Liver (tissue), 9 donors: ENCODE data around the gene NCK2. TPM values are rescaled to one million over a fixed set of nuclear protein-coding genes. Genes with fewer than 3 reads are reported as not detected.

Experiments
- DNase-seq: peaks from one replicate; pipeline ENCODE4 v3.0.0-alpha.2; 2017; ENCODE audit warnings: low spot score
- H3K27ac ChIP-seq, 2 donors: one replicate each; pipeline ENCODE4 v1.7.0; 2013; ENCODE audit warnings: inconsistent platforms in 2 of 2, low read length in 2 of 2, control low read depth in 1 of 2, low read depth in 1 of 2, mild to moderate bottlenecking in 1 of 2
- H3K27me3 ChIP-seq, 4 donors: one replicate each; pipeline versions ENCODE4 v1.6.1 to v1.7.0; 2013; ENCODE audit warnings: low read length in 3 of 4, inconsistent platforms in 1 of 4, mild to moderate bottlenecking in 1 of 4, moderate library complexity in 1 of 4; ENCODE audit not compliant: control insufficient read depth in 4 of 4, insufficient read depth in 4 of 4
- H3K36me3 ChIP-seq, 4 donors: one replicate each; pipeline versions ENCODE4 v1.6.1 to v1.7.0; 2013; ENCODE audit warnings: low read length in 3 of 4, mild to moderate bottlenecking in 3 of 4, low read depth in 1 of 4, moderate library complexity in 1 of 4; ENCODE audit not compliant: control insufficient read depth in 4 of 4, insufficient read depth in 3 of 4
- H3K4me1 ChIP-seq, 4 donors: one replicate each; pipeline versions ENCODE4 v1.6.1 to v1.7.0; 2013; ENCODE audit warnings: low read length in 3 of 4, mild to moderate bottlenecking in 3 of 4, moderate library complexity in 1 of 4; ENCODE audit not compliant: control insufficient read depth in 4 of 4, insufficient read depth in 4 of 4
- H3K4me3 ChIP-seq, 3 donors: one replicate each; pipeline versions ENCODE4 v1.6.1 to v1.7.0; 2013; ENCODE audit warnings: low read length in 3 of 3, control low read depth in 1 of 3, low read depth in 1 of 3, mild to moderate bottlenecking in 1 of 3
- H3K9ac ChIP-seq, 2 donors: one replicate each; pipeline ENCODE4 v1.7.0; 2013; ENCODE audit warnings: low read length in 2 of 2, mild to moderate bottlenecking in 2 of 2, moderate library complexity in 2 of 2, control low read depth in 1 of 2, low read depth in 1 of 2
- H3K9me3 ChIP-seq, 4 donors: one replicate each; pipeline versions ENCODE4 v1.6.1 to v1.7.0; 2013; ENCODE audit warnings: low read length in 3 of 4; ENCODE audit not compliant: control insufficient read depth in 4 of 4
- ATF3 ChIP-seq: IDR thresholded peaks from 2 replicates; pipeline ENCODE4 v1.6.1; 2016; ENCODE audit warnings: antibody characterized with exemption
- CTCF ChIP-seq: fragments of 150-350 bp; IDR thresholded peaks from 2 replicates; pipeline ENCODE4 v1.5.1; 2017; ENCODE audit warnings: improper control_type of control experiment, low read depth, low read length; ENCODE audit not compliant: missing input control
- FOXA1 ChIP-seq: IDR thresholded peaks from 2 replicates; pipeline ENCODE4 v1.6.1; 2016; ENCODE audit warnings: antibody characterized with exemption
- FOXA2 ChIP-seq: IDR thresholded peaks from 2 replicates; pipeline ENCODE4 v1.6.1; 2016; ENCODE audit warnings: antibody characterized with exemption
- GABPA ChIP-seq, 2 donors: IDR thresholded peaks in 1 of 2; conservative IDR thresholded peaks in 1 of 2; 2 replicates each; pipeline ENCODE4 v1.6.1; 2016; ENCODE audit warnings: antibody characterized with exemption in 2 of 2, mild to moderate bottlenecking in 1 of 2, moderate library complexity in 1 of 2
- HNF4G ChIP-seq: IDR thresholded peaks from 2 replicates; pipeline ENCODE4 v1.6.1; 2016; ENCODE audit warnings: antibody characterized with exemption
- JUND ChIP-seq, 2 donors: IDR thresholded peaks; 2 replicates each; pipeline ENCODE4 v1.6.1; 2016; ENCODE audit warnings: antibody characterized with exemption in 2 of 2
- NR2F2 ChIP-seq: IDR thresholded peaks from 2 replicates; pipeline ENCODE4 v1.6.1; 2016; ENCODE audit warnings: antibody characterized with exemption
- REST ChIP-seq: IDR thresholded peaks from 2 replicates; pipeline ENCODE4 v1.6.1; 2016; ENCODE audit warnings: antibody characterized with exemption, mild to moderate bottlenecking
- RXRA ChIP-seq, 2 donors: IDR thresholded peaks; 2 replicates each; pipeline ENCODE4 v1.6.1; 2017 to 2018; ENCODE audit warnings: antibody characterized with exemption in 2 of 2, mild to moderate bottlenecking in 1 of 2
- SP1 ChIP-seq: IDR thresholded peaks from 2 replicates; pipeline ENCODE4 v1.6.1; 2018; ENCODE audit warnings: antibody characterized with exemption, mild to moderate bottlenecking
- YY1 ChIP-seq: IDR thresholded peaks from 2 replicates; pipeline ENCODE4 v1.6.1; 2016; ENCODE audit warnings: antibody characterized with exemption, mild to moderate bottlenecking
- WGBS: extraction: QIAGEN DNeasy Blood & Tissue Kit; methylation state at CpG from one replicate; pipeline ENCODE4 v1.1.7; 2013; 5-methylcytosine and 5-hydroxymethylcytosine counted together
- polyA plus RNA-seq, 2 donors: library from polyadenylated mRNA; stranded (reverse) in 1 of 2; unstranded in 1 of 2; fragments of 200-250 nt in 1 of 2; fragments of >200 nt in 1 of 2; fragmentation: Nextera tagmentation in 1 of 2; extraction: Ambion mirVana in 1 of 2; gene quantifications; one replicate each; pipeline versions ENCODE4 v1.2.1 to v1.2.3, GENCODE V29; 2013 to 2015
- total RNA-seq, 2 donors: library from RNA; depleted of rRNA; stranded (reverse); fragments of >200 nt; gene quantifications; one replicate each; pipeline ENCODE4 v1.2.3, GENCODE V29; 2014
- donor health status: healthy.
- donor health status: healthy.
- donor health status: healthy.
- donor health status: healthy.
- donor health status: healthy.

The NCK2 gene
- total and polyA plus RNA-seq, 4 donors, result 3.4 to 15.0 (median 10.7) TPM

- no peak overlapping the region for H3K4me3 ChIP-seq
- no peak overlapping the region for H3K27ac ChIP-seq
- no peaks in the 10 kb centered on the region for H3K9me3 ChIP-seq
- H3K36me3 ChIP-seq, result no peaks in the 10 kb centered on the region
- 74% methylated on average over 7 of the region's 7 CpGs for WGBS
- no peak for DNase-seq
- no peaks in the 10 kb centered on the region for H3K27me3 ChIP-seq
- H3K9ac ChIP-seq, result no peak overlapping the region
- TF ChIP-seq YY1 (no peak), FOXA1 (no peak), HNF4G (no peak), FOXA2 (no peak), GABPA (IDR thresholded peaks at IDR 0.05 in 1 of 2, conservative IDR thresholded peaks at IDR 0.05 in 1 of 2) (no peak), NR2F2 (no peak), CTCF (no peak), SP1 (no peak), REST (no peak), JUND (IDR thresholded peaks at IDR 0.05) (no peak), RXRA (IDR thresholded peaks at IDR 0.05) (no peak)
- H3K4me1 ChIP-seq, result no peaks in the 10 kb centered on the region
Measured at GRCh38 chr2:105861200-105861599, 116.5 kb downstream of the NCK2 start.

GRCh38 chr2:105862843-105863242 lies 118.1 kb downstream of the NCK2 start:
- H3K9me3 ChIP-seq, result no peaks in the 10 kb centered on the region
- no peak overlapping the region for H3K4me3 ChIP-seq
- no peaks in the 10 kb centered on the region for H3K27me3 ChIP-seq
- H3K27ac ChIP-seq, result no peak overlapping the region
- H3K9ac ChIP-seq, result no peak overlapping the region
- no peak for DNase-seq
- TF ChIP-seq GABPA (IDR thresholded peaks at IDR 0.05 in 1 of 2, conservative IDR thresholded peaks at IDR 0.05 in 1 of 2), result no peak
- TF ChIP-seq ATF3, result no peak
- TF ChIP-seq REST, result no peak
- no peak for TF ChIP-seq NR2F2
- H3K36me3 ChIP-seq, result no peaks in the 10 kb centered on the region
- no peaks in the 10 kb centered on the region for H3K4me1 ChIP-seq
- 94% methylated on average over 5 of the region's 5 CpGs for WGBS
